ENCODE data around the gene LIN37.
"Not testable (repeated sequence)": the region's sequence is repeated elsewhere in the genome, so short reads cannot be mapped to it uniquely, and the experiment has no call there.

LIN37 gene

DNA sequence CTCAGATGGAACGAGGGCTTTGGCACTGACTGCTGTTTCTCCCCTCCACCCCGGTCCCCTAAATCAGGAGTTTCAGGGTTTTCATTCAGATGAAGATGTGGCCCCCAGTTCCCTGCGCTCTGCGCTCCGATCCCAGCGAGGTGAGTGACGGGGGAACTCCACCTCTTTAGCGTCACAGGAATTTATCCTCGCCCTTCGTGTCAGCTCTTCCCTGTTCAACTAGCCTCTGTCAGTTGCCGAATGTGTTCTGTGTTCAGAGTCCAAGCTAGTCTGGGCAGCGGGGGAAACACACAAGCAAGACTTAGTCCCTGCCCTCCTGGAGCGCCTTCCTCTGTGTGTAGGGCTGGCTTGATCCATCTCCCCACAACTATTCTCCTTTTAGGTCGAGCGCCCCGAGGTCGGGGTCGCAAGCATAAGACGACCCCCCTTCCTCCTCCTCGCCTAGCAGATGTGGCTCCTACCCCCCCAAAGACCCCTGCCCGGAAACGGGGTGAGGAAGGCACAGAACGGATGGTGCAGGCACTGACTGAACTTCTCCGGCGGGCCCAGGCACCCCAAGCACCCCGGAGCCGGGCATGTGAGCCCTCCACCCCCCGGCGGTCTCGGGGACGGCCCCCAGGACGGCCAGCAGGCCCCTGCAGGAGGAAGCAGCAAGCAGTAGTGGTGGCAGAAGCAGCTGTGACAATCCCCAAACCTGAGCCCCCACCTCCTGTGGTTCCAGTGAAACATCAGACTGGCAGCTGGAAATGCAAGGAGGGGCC, 28.8 kb upstream of the LIN37 start:
- no peak for DNase-seq

DNA sequence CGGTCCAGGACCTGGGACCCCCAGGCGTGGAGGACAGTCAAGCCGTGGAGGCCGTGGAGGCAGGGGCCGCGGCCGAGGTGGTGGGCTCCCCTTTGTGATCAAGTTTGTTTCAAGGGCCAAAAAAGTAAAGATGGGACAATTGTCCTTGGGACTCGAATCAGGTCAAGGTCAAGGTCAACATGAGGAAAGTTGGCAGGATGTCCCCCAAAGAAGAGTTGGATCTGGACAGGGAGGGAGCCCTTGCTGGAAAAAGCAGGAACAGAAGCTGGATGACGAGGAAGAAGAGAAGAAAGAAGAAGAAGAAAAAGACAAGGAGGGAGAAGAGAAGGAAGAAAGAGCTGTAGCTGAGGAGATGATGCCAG, 28.2 kb upstream of the LIN37 start:
- DNase-seq, result no peak

DNA sequence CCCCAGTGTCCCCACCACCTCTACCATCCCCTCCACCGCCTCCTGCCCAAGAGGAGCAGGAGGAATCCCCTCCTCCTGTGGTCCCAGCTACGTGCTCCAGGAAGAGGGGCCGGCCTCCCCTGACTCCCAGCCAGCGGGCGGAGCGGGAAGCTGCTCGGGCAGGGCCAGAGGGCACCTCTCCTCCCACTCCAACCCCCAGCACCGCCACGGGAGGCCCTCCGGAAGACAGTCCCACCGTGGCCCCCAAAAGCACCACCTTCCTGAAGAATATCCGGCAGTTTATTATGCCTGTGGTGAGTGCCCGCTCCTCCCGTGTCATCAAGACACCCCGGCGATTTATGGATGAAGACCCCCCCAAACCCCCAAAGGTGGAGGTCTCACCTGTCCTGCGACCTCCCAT, 27.7 kb upstream of the LIN37 start:
- no peak for DNase-seq

DNA sequence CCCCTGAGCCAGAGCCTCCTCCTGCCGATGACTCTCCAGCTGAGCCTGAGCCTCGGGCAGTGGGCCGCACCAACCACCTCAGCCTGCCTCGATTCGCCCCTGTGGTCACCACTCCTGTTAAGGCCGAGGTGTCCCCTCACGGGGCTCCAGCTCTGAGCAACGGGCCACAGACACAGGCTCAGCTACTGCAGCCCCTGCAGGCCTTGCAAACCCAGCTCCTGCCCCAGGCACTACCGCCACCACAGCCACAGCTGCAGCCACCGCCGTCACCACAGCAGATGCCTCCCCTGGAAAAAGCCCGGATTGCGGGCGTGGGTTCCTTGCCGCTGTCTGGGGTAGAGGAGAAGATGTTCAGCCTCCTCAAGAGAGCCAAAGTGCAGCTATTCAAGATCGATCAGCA, 27.0 kb upstream of the LIN37 start:
- DNase-seq, result no peak

DNA sequence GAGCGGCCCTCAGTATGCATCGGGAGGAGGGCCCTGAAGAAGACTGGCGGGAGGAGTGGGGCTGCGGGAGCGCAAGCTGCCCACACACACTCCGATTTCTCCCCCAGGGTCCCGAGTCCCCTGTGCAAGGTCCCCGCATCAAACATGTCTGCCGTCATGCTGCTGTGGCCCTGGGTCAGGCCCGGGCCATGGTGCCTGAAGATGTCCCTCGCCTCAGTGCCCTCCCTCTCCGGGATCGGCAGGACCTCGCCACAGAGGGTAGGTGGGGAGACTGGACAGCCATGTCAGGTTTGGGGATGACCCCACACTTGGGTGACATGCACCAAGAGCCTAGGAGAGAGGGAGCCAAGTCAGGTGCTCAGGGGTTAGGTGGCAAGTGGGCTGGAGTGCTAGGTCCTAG, 25.9 kb upstream of the LIN37 start:
- DNase-seq, result no peak

DNA sequence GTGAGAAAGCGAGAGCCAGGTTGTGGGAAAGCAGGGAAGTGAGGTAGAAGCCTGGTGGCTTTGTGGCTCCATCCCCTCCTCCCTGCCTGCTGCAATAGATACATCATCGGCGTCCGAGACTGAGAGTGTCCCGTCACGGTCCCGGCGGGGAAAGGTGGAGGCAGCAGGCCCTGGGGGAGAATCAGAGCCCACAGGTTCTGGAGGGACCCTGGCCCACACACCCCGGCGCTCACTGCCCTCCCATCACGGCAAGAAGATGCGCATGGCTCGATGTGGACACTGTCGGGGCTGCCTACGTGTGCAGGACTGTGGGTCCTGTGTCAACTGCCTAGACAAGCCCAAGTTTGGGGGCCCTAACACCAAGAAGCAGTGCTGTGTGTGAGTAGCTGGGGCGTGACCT, 25.5 kb upstream of the LIN37 start:
- no peak for DNase-seq

DNA sequence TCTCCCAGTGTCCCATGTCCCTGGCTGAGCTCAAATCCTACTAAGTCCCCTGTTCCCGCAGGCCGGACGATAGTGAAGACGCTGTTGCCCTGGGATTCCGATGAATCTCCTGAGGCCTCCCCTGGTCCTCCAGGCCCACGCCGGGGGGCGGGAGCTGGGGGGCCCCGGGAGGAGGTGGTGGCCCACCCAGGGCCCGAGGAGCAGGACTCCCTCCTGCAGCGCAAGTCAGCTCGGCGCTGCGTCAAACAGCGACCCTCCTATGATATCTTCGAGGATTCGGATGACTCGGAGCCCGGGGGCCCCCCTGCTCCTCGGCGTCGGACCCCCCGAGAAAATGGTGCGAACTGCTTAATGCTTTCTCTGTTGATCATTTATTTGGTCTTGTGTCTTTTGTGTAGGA, 24.7 kb upstream of the LIN37 start:
- no peak for DNase-seq

DNA sequence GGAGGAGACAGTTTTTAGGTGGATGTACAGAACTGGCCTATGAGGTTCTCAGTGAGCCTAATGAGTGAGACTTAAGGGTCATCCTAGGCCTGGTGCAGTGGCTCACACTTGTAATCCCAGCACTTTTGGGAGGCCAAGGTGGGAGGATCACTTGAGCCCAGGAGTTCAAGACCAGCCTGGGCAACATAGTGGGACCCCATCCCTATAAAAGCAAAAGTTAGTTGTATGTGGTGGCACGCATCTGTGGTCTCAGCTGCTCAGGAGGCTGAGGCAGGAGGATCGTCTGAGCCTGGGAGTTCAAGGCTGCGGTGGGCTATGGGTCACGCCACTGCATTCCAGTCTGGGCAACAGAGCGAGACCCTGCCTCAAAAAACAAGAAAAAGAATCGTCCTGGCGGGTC, 24.2 kb upstream of the LIN37 start:
- DNase-seq, result not testable (repeated sequence)

DNA sequence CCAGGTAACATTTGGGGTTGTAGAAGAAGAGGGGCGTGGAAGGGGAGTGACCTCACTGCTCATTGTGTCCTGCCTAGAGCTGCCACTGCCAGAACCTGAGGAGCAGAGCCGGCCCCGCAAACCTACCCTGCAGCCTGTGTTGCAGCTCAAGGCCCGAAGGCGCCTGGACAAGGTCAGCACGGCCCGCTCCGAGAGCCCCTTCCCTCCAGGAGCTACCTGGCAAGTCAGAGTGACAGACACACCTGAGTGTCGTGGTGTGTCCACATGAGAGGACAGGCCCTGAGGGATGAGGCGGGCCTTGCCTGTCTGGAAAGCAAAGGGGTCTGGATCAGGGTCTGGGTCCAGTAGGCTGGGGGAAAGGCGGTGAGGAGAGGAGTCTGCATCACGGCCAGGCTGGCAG, 23.8 kb upstream of the LIN37 start:
- no peak for DNase-seq

DNA sequence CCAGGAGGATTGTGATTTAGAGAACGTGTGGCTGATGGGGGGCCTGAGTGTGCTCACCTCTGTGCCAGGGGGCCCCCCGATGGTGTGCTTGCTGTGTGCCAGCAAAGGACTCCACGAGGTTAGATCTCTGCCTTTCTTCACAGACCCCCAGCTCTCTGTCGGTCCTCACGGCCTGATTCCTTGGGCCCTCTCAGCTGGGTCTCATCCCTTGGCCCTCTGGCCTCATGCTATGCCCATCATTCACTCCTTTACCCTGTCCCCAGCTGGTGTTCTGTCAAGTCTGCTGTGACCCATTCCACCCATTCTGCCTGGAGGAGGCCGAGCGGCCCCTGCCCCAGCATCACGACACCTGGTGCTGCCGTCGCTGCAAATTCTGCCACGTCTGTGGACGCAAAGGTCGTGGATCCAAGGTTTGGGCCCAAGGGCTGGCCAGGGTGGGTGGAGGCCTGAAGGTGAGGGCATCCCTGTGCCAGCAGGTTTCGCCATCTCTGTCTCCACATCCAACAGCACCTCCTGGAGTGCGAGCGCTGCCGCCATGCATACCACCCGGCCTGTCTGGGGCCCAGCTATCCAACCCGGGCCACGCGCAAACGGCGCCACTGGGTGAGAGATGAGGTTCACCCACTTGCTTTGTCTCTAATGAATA, 23.0 kb upstream of the LIN37 start:
- no peak for DNase-seq

DNA sequence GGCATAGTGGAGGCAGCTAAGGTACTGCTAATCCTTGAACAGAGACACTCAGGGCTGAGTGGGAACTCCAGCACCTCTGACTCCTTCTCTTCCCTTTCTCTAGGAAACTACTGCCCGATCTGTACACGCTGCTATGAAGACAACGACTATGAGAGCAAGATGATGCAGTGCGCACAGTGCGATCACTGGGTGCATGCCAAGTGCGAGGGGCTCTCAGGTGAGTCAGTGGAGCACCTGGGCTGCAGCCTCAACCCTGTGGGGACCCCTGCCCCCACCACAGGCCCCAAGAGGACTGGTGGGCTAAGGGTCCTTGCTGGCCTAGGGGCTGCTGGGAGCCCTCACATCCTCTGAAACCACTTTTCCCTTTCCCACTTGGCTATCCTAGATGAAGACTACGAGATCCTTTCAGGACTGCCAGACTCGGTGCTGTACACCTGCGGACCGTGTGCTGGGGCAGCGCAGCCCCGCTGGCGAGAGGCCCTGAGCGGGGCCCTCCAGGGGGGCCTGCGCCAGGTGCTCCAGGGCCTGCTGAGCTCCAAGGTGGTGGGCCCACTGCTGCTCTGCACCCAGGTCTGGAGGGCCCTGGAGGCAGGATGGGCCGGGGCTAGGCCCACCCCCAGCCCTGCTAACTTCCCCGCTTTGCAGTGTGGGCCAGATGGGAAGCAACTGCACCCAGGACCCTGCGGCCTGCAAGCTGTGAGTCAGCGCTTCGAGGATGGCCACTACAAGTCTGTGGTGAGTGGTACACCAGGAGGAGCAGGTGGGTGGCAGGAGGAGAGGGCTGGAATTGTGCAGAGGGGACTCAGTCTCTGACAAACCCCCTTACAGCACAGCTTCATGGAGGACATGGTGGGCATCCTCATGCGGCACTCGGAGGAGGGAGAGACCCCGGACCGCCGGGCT, 21.1 kb upstream of the LIN37 start:
- no peak for DNase-seq

DNA sequence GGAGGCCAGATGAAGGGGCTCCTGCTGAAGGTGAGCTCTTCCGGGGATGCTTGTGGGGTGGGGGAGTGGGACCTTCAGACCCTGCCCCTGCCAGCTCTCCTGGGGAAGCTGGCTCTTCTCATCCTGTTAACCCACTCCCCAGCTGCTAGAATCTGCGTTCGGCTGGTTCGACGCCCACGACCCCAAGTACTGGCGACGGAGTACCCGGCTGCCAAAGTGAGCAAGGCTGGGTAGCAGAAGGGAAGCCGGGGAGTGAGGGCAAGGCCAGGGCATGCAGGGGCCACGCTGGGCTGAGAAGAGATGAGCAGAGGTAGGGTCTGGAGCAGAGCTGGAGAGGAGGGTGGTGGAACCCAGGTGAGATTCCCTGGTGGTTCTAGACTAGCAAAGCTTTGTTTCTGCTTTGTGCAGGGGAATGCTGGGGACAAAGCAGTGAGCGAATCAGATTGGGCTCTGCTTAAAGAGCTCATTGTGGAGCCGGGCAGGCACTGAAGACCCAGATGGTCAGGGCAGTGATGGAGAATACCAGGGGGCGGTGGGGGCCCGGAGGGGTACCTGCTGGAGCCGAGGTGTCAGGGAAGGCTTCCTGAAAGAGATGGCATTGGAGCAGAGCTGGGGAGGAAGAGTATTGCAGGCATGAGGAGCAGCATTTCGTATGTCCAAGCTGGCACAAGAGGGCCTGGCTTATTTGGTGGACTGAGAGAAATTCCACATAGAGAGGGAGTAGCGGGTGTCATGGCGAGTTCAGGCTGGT, 20.2 kb upstream of the LIN37 start:
- no peak for DNase-seq

DNA sequence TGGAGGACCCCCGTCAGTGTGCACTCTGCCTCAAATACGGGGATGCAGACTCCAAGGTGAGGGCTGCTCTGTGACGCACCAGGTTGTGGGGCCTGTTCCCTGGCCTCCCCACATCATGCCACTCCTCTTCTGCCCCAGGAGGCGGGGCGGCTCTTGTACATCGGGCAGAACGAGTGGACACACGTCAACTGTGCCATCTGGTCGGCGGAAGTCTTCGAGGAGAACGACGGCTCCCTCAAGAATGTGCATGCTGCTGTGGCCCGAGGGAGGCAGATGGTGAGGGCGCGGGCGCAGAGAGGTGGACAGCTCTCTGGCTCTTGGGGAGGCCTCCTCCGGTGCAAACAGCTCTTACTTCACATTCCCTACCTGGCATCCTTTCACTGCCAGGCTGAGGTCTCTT, 19.4 kb upstream of the LIN37 start:
- DNase-seq, result no peak

DNA sequence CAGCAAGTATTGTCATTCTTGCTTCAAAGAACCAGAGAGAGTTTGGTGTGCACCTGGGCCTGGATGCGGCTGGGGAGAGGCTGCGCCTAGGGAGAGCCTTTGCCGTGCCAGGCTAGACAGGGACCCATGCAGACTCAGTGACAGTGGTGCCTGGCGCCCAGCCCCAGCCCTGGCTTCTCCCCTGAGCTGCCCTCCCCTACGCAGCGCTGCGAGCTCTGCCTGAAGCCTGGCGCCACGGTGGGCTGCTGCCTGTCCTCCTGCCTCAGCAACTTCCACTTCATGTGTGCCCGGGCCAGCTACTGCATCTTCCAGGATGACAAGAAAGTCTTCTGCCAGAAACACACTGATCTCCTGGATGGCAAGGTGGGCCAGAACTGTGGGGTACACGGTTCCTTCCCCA, 18.6 kb upstream of the LIN37 start:
- no peak for DNase-seq

DNA sequence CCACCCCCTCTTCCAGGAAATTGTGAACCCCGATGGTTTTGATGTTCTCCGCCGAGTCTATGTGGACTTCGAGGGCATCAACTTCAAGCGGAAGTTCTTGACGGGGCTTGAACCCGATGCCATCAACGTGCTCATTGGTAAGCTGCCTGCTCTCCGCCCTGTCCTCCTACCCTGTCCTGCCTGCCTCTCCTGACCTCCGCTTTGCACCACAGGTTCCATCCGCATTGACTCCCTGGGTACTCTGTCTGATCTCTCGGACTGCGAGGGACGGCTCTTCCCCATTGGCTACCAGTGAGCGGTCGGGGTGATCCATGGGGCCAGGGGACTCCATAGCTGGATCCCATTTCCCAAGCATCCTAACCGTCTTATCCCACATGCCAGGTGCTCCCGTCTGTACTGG, 18.1 kb upstream of the LIN37 start:
- no peak for DNase-seq

DNA sequence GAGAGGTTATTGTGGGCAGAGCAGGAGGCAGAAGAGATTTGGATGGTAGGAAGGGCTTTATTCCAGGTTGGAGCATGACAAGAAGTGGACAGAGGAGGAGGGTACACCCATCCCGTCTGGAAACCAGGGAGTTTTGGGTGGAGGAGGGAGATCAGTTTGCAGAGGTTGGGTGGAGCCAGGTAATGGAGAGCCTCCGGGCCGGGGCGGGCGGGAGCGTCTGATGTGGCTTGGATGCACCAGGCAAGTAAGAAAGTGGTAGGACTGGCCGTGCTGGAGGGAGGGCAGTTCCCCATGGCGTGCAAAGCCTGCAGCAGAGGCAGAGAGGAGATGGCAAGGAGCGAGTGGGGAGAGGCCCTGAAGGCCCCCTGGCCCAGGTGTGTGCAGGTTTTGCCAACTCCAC, 17.0 kb upstream of the LIN37 start:
- no peak for DNase-seq

DNA sequence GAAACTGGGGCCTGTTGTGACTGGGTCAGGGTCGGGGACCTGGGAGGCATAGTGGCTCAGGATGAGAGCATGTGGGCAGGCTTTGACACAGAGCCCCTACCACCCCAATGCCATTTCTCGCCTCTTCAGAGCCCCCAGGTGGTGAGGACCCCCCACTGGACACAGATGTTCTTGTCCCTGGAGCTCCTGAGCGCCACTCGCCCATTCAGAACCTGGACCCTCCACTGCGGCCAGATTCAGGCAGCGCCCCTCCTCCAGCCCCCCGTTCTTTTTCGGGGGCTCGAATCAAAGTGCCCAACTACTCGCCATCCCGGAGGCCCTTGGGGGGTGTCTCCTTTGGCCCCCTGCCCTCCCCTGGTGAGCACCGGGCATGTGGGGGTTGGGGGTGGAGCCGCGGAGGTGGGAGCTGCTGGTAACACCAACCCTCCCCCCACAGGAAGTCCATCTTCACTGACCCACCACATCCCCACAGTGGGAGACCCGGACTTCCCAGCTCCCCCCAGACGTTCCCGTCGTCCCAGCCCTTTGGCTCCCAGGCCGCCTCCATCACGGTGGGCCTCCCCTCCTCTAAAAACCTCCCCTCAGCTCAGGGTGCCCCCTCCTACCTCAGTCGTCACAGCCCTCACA, 16.5 kb upstream of the LIN37 start:
- DNase-seq, result no peak

DNA sequence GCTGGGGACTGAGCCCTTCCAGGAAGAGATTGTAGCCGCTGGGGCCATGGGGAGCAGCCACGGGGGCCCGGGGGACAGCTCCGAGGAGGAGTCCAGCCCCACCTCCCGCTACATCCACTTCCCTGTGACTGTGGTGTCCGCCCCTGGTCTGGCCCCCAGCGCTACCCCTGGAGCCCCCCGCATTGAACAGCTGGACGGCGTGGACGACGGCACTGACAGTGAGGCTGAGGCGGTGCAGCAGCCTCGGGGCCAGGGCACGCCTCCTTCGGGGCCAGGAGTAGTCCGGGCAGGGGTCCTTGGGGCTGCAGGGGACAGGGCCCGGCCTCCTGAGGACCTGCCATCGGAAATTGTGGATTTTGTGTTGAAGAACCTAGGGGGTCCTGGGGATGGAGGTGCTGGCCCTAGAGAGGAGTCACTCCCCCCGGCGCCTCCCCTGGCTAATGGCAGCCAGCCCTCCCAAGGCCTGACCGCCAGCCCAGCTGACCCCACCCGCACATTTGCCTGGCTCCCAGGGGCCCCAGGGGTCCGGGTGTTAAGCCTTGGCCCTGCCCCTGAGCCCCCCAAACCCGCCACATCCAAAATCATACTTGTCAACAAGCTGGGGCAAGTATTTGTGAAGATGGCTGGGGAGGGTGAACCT, 15.7 kb upstream of the LIN37 start:
- DNase-seq, result no peak

DNA sequence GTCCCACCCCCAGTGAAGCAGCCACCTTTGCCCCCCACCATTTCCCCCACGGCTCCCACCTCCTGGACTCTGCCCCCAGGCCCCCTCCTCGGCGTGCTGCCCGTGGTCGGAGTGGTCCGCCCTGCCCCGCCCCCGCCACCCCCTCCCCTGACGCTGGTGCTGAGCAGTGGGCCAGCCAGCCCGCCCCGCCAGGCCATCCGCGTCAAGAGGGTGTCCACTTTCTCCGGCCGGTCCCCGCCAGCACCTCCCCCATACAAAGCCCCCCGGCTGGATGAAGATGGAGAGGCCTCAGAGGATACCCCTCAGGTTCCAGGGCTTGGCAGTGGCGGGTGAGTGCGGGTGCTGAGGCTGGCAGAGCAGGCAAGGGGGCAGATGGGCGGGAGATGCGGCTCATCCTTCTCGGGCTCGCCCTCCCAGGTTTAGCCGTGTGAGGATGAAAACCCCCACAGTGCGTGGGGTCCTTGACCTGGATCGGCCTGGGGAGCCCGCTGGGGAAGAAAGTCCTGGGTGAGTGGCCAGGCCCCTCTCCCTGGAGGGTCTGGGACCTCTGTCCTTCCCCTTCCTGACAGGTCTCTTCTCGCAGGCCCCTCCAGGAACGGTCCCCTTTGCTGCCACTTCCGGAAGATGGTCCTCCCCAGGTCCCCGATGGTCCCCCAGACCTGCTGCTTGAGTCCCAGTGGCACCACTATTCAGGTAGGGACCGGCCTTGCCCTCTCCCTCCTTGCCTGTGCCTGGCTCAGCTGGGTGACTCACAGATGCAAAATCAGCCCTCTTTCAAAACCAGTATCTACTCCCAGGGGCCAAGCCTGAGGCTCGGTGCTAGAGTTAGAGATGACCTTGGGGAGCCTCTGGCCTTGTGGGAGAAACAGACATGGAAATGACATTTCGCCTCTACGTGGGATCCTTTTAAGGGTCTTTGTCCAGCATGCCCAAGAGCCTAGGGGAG, 14.9 kb upstream of the LIN37 start:
- DNase-seq, result no peak

DNA sequence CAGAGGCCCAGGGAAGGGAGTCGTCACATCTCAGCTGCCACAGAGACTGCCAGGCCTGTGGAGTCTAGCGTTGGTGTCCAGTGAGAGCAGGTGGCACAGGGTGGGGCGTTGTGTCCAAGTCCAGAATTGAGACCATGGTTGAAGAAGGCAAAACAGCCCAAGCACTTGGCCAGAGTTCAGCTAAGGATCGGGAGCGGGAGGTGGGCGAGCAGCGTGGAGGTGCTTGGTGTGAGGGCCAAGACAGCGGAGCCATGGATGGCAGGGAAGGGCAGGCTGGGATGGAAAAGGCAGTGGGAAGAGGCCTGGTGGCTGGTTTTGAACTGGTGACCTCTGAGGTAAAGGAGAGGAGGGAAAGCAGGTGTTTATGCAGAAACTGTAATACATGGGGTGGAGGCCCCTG, 14.1 kb upstream of the LIN37 start:
- no peak for DNase-seq

DNA sequence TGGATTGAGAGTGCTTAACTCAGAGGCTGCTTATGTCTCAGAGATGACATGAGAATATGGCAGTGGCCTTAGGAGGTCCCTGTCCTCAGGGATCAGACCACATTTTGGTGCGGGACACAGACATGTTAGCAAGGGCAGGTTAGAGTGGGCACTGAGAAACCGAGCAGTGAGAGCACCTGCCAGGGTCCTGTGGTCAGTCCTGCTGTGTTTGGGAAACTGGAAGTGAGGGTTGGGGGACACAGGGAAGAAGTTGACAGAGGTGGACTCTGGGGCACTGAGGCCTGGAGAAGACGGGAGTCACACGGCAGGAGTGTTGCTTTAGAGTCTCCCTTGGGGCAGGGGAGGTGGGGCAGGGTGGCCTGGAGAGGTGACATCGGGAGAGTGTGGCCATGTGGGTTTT, 13.5 kb upstream of the LIN37 start:
- DNase-seq, result no peak

Measured in activated CD4-positive, alpha-beta T cell treated with anti-CD3 and anti-CD28 coated beads, Interleukin-2, amount 50 U/mL, for 4 hours (primary cell).